GM15510 (cell line): ENCODE data around the gene HELZ2.

Experiments
- POLR2A ChIP-seq: IDR thresholded peaks from 3 replicates; pipeline ENCODE4 v1.6.1; 2011; ENCODE audit warnings: borderline replicate concordance; ENCODE audit not compliant: insufficient read length; ENCODE audit errors: extremely low read depth

HELZ2 gene

DNA sequence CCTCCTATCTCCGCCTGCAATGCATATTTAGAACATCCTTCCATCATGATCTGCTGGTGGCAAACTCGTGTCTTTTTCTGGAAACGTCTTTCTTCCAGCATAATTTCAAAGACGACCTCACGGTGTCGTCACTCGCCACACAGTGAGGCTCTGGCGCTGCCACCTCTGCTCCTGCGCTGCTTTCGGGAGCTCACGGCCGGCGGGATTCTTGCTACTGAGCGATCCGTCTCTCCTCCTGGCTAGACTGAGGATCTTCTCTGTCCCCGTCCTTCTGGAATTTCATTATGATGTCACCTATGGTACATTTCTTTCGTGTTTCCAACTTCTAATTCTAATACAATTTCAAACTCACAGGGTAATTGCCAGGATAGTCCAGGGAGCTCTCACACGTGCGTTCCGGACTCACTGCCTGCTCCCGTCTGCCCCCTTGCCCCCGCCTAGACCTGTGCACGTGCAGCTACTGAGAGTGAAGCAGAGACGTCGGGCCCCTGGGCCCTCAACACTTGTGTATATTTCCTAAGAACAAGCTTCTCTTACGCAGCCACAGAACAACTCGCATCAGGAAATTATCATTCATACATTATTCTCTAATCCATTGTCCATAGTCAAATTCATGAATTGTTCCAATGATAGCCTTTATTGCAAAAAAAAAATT lies 25.5 kb upstream of the HELZ2 start:
- TF ChIP-seq POLR2A, result no peak

DNA sequence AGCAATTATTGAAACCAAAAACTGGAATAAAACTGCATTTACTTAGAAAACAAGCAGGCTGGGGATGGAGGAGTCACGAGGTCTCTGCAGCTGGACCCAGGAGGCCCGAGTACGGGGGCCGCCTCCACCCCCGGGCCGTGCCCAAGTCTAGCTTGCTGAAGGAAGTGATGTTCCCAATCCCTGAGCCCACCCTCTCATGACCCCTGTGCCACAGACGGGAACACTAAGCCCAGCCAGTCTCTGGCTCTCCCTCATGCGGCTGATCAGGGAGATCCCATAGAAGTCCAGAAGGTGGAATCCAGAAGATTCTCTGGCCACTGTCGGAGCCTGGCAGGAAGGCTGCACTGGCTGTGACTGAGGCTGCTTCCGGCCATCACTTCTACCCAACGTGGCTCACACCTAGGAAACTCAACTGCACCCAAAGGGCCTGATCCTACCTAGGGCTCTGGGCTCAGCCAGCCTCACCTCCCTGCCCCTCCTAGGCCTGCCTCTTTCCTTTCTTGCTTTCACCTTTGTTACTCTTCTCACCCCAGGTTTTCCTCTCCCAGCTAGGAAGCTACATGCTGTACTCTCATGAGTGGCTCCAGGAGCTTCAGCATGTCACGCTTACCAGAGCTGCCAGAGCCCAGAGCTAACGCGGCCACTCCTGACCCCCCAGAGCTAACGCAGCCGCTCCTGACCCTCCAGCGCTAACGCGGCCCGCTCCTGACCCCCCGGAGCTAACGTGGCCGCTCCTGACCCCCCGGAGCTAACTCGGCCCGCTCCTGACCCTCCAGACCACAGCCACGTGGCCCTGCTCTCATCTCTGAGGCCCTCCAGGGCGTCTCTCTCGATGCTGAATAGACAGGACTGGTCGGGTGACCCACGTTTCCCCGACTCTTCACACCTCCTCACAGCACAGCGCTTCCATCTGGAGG lies 24.7 kb upstream of the HELZ2 start:
- no peak for TF ChIP-seq POLR2A

GRCh38 chr20:63597651-63598478 lies 23.8 kb upstream of the HELZ2 start:
- no peak for TF ChIP-seq POLR2A

- no peak for TF ChIP-seq POLR2A
These were observed 22.4 kb upstream of the HELZ2 start for GRCh38 chr20:63596423-63596822.

DNA sequence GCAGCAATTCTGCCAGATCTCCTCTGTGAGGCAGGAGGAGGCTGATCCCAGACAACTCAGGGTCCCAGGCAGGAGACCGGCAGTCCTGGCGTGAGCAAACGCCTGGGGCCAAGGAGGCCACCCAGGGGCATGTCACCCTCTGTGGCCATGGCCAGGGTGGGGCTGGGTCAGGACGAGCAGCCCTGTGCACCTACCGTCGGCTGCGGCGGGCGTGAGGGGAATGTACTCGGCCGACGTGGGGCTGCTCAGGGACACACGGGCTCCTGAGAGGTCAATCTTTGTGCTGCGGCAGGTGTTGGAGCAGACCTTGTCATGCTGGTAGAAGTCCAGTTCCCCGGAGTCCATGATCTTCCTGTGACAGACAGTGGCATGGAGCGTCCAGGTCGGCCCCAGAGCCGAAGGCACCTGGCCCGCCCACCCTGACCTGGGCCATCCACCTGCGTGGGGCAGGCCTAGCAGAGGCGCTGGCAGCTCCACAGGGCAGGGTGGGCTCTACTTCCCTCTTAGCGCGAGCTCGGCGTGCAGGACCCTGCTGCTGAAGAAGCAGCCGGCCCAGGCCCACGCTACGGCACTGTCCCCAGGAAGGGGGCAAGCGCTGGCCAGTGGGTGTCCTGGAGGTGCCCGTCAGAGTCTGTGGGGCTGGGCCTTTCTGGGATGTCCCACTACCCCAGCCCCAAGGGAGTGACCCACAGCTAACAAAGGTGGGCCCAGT lies 21.5 kb upstream of the HELZ2 start:
- TF ChIP-seq POLR2A, result no peak

- no peak for TF ChIP-seq POLR2A
These were observed 20.1 kb upstream of the HELZ2 start for GRCh38 chr20:63594043-63594561.

GRCh38 chr20:63592661-63593060 lies 18.6 kb upstream of the HELZ2 start:
- no peak for TF ChIP-seq POLR2A

GRCh38 chr20:63591786-63592355 lies 17.8 kb upstream of the HELZ2 start:
- no peak for TF ChIP-seq POLR2A

DNA sequence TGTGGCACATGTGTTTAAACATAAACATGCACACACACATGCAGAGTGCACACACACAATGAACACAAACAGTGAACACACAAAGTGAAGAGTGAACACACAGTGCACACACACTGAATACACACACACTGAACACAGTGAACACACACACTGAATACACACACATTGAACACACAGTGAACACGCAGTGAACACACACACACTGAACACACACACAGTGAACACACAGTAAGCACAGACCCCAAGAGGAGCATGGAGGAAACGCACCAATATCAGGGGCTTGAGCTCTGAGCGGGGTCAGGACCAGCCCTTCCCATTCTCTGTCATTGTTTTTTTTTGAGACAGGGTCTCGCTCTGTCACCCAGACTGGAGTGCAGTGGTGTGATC lies 17.1 kb upstream of the HELZ2 start:
- TF ChIP-seq POLR2A, result no peak

DNA sequence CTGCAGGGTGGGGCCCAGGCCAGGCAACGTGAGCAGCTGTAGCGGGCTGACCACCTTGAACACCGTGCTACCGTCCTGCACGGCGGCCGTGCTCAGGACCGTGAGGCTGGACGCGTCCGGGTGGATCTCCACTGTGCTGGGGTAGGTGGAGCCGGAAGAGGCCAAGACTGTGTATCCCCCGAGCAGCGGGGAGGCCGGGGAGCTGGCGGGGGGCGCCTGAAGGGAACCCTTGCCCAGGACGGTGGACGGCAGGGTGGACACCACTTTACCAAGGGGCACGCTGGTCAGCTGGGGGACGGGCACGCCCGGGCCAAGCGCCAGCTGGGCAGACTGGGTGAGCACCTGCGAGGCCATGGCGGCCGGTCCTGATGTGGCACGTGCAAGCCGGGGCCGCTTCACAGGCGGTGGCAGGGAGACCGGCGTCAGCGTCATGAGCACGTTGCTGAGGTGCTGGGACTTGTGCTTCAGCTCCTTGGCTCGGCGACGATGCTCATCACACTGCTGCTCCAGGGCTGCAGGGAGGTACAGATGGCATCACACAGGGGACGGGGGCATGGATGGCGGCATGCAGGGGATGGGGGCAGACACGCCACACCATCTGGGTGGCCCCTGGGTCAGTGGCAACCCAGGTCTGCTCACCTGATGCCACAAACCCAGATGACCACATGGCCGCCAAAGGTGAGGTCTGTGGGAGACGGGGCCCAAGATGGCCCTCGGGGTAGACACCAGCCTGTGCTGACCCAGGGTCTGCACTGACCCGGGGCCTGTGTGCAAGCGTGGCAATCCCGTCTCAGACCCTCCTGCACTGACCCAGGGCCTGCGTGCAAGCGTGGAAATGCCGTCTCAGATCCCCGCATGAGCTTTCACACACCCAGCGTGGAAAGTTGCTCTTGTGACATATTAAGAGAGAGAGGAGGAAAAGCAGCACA lies 16.4 kb upstream of the HELZ2 start:
- no peak for TF ChIP-seq POLR2A

- TF ChIP-seq POLR2A, result no peak
These were observed 15.5 kb upstream of the HELZ2 start for GRCh38 chr20:63589261-63590217.

- no peak for TF ChIP-seq POLR2A
These were observed 14.6 kb upstream of the HELZ2 start for GRCh38 chr20:63588641-63589041.
